K562 (cell line): ENCODE results near the gene RYR1. TPM values are rescaled to one million over a fixed set of nuclear protein-coding genes. Genes with fewer than 3 reads are reported as not detected.
A peak's percentile ranks its signal among the peaks of the same experiment; 100 is the strongest.

Source experiments
- BCL6 ChIP-seq: fragments of 250-450 bp; sonication (Bioruptor Pico); IDR thresholded peaks from 2 replicates; pipeline ENCODE4 v1.4.0; 2020
- EP400 ChIP-seq: fragments of 450-650 bp; IDR thresholded peaks from 2 replicates; pipeline ENCODE4 v1.6.1; 2017; ENCODE audit warnings: antibody characterized with exemption, mild to moderate bottlenecking, moderate library complexity
- RAD51 ChIP-seq: fragments of 450-650 bp; IDR thresholded peaks from 2 replicates; pipeline ENCODE4 v1.7.1; 2016; ENCODE audit warnings: low read depth, mild to moderate bottlenecking, borderline replicate concordance
- USF2 ChIP-seq: sonication (generic); formaldehyde crosslinking; IDR thresholded peaks from 2 replicates; pipeline ENCODE4 v1.5.0; 2020; ENCODE audit warnings: missing genetic modification reagents
- ZNF445 ChIP-seq: fragments of 250-450 bp; sonication (Bioruptor Pico); IDR thresholded peaks from 2 replicates; pipeline ENCODE4 v1.4.0; 2020; ENCODE audit warnings: low read depth, mild to moderate bottlenecking, moderate library complexity
- ZNF695 ChIP-seq: fragments of 450-650 bp; formaldehyde crosslinking; IDR thresholded peaks from 2 replicates; pipeline ENCODE4 v1.4.0; 2020; ENCODE audit warnings: mild to moderate bottlenecking, moderate library complexity
- ZSCAN32 ChIP-seq: fragments of 450-650 bp; formaldehyde crosslinking; IDR thresholded peaks from 2 replicates; pipeline ENCODE4 v1.4.0; 2020; ENCODE audit warnings: mild to moderate bottlenecking, moderate library complexity
- polyA plus RNA-seq, 8 experiments: library from polyadenylated mRNA; depleted of rRNA in 4 of 8; stranded (reverse) in 5 of 8; unstranded in 3 of 8; fragments of >200 nt; fragmentation: Nextera tagmentation in 2 of 8; fragmentation: Illumina TruSeq in 1 of 8; extraction: Ambion mirVana in 2 of 8; extraction: Trizol in 1 of 8; gene quantifications; 2 replicates each; pipeline versions ENCODE4 v1.2.1 to v1.2.3, GENCODE V29; 2011 to 2014; ENCODE audit warnings: inconsistent platforms in 1 of 8, missing spikeins in 1 of 8
- total RNA-seq, 7 experiments: library from RNA; depleted of rRNA in 6 of 7; stranded (reverse); fragments of >200 nt in 6 of 7; fragmentation: Illumina TruSeq in 2 of 7; extraction: Trizol in 2 of 7; gene quantifications; 2 replicates each; pipeline versions ENCODE4 v1.2.1 to v1.2.3, GENCODE V29; 2011 to 2021; ENCODE audit warnings: low replicate concordance in 1 of 7
- TF ChIP-seq, protein P1 (sequence below): fragments of 250-450 bp; sonication (Bioruptor Pico); IDR thresholded peaks from 2 replicates; pipeline ENCODE4 v1.4.0; 2020
- TF ChIP-seq, protein P2 (sequence below), 2 experiments: fragments of 450-650 bp; formaldehyde crosslinking in 1 of 2; IDR thresholded peaks; 2 replicates each; pipeline versions ENCODE4 v1.4.0 to v1.6.1; 2014 to 2020; ENCODE audit warnings: mild to moderate bottlenecking in 2 of 2, borderline replicate concordance in 1 of 2, low read depth in 1 of 2

The RYR1 gene
- total and polyA plus RNA-seq, 9 of the 15 experiments (the other 6 are each of a cell fraction or from before 2014, with no cell fraction given) = 0.11 to 7.4 (median 3.7) TPM

DNA sequence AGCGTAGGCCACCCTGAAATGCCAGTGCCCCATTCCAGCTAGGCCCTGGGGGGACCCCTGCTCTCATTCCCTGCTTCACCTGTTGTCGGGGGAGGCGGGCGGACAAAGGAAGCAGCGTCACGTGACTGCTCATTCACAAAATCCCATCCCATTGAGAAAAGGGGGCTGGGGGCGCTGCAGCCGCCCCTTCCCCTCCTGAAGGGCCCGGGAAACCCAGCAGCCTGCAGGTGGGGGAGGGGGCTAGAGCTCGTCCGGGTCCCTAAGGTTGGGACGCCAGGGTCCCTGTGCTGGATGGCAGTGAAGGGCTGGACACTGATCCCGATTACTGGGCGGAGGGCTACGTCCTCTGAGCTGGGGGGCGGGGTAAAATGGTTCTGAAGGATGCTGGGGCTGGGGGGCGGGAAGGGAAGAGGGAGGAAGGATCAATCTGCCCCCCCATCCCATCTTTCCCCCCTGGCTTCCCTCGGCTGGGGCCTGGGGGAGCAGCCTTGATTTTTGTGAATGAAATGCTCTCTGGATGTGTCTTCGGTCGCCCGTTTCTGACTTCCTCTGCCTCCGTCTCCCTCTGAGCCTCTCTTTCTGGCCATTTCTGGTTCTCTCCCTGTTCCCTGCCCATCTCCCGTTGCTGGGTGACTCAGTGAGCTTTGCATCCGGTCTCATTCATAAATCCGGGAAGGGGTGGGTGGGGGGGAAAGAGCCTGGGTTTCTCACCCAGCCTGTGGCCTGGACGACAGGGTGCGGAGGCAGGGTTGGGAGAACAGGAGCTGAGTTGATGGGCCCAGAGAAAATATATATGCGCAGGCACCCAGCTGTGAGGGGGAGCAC is 44.2 kb upstream of the RYR1 start (continued):
- TF ChIP-seq RAD51 (peak; percentile 84; the same call in 1 of the 2 replicates), ZNF445 (CRISPR knock-in tag) (no peak), EP400 (no peak), ZSCAN32 (CRISPR knock-in tag) (no peak), BCL6 (CRISPR knock-in tag) (no peak), ZNF695 (no peak), USF2 (CRISPR knock-in tag) (peak; percentile 77)
- TF ChIP-seq, protein P1, sequence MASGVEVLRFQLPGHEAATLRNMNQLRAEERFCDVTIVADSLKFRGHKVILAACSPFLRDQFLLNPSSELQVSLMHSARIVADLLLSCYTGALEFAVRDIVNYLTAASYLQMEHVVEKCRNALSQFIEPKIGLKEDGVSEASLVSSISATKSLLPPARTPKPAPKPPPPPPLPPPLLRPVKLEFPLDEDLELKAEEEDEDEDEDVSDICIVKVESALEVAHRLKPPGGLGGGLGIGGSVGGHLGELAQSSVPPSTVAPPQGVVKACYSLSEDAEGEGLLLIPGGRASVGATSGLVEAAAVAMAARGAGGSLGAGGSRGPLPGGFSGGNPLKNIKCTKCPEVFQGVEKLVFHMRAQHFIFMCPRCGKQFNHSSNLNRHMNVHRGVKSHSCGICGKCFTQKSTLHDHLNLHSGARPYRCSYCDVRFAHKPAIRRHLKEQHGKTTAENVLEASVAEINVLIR (CRISPR knock-in tag) = no peak
- TF ChIP-seq, protein P2, sequence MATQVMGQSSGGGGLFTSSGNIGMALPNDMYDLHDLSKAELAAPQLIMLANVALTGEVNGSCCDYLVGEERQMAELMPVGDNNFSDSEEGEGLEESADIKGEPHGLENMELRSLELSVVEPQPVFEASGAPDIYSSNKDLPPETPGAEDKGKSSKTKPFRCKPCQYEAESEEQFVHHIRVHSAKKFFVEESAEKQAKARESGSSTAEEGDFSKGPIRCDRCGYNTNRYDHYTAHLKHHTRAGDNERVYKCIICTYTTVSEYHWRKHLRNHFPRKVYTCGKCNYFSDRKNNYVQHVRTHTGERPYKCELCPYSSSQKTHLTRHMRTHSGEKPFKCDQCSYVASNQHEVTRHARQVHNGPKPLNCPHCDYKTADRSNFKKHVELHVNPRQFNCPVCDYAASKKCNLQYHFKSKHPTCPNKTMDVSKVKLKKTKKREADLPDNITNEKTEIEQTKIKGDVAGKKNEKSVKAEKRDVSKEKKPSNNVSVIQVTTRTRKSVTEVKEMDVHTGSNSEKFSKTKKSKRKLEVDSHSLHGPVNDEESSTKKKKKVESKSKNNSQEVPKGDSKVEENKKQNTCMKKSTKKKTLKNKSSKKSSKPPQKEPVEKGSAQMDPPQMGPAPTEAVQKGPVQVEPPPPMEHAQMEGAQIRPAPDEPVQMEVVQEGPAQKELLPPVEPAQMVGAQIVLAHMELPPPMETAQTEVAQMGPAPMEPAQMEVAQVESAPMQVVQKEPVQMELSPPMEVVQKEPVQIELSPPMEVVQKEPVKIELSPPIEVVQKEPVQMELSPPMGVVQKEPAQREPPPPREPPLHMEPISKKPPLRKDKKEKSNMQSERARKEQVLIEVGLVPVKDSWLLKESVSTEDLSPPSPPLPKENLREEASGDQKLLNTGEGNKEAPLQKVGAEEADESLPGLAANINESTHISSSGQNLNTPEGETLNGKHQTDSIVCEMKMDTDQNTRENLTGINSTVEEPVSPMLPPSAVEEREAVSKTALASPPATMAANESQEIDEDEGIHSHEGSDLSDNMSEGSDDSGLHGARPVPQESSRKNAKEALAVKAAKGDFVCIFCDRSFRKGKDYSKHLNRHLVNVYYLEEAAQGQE (IDR thresholded peaks at IDR 0.05; ENCODE audit: borderline replicate concordance) = 0 out of 2 replicates have a peak, but pooled peaks have one; percentile 5
- TF ChIP-seq, protein P2 (CRISPR knock-in tag; IDR thresholded peaks at IDR 0.05; ENCODE audit: low read depth) = no peak
